GM12872 (cell line): ENCODE results near the gene ZNF107.

Source experiments
- TF ChIP-seq, protein P1 (sequence below): IDR thresholded peaks from 3 replicates; pipeline ENCODE4 v1.5.1; 2011; ENCODE audit warnings: low read depth, mild to moderate bottlenecking, low read length, moderate library complexity; ENCODE audit not compliant: insufficient read depth

ZNF107 gene

DNA sequence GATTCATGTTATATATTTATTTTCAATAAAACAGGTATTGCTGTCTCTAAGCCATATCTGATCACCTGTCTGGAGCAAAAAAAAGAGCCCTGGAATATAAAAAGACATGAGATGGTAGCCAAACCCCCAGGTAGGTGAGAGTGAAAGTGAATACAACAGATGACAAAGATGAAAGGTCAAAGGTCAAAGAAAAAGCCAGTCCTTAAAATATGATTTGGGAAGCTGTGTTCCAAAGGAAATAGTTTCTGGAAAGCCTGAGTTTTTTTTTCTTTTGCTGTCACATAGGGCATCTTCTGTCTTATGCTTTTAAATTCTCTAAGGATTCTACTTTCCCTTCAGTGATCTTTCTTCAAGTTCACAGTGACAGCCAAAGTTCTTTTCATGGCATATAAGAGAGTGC, 25.9 kb downstream of the ZNF107 start:
- TF ChIP-seq, protein P1, sequence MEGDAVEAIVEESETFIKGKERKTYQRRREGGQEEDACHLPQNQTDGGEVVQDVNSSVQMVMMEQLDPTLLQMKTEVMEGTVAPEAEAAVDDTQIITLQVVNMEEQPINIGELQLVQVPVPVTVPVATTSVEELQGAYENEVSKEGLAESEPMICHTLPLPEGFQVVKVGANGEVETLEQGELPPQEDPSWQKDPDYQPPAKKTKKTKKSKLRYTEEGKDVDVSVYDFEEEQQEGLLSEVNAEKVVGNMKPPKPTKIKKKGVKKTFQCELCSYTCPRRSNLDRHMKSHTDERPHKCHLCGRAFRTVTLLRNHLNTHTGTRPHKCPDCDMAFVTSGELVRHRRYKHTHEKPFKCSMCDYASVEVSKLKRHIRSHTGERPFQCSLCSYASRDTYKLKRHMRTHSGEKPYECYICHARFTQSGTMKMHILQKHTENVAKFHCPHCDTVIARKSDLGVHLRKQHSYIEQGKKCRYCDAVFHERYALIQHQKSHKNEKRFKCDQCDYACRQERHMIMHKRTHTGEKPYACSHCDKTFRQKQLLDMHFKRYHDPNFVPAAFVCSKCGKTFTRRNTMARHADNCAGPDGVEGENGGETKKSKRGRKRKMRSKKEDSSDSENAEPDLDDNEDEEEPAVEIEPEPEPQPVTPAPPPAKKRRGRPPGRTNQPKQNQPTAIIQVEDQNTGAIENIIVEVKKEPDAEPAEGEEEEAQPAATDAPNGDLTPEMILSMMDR: no peak

DNA sequence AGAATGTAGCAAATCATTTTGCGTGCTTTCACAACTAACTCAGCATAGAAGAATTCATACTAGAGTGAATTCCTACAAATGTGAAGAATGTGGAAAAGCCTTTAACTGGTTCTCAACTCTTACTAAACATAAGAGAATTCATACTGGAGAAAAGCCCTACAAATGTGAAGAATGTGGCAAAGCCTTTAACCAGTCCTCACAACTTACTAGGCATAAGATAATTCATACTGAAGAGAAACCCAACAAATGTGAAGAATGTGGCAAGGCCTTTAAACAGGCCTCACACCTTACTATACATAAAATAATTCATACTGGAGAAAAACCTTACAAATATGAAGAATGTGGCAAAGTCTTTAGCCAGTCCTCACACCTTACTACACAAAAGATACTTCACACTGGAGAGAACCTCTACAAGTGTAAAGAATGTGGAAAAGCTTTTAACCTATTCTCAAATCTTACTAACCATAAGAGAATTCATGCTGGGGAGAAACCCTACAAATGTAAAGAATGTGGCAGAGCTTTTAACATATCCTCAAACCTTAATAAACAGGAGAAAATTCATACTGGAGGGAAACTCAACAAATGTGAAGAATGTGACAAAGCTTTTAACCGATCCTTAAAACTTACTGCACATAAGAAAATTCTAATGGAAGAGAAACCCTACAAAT, 40.8 kb downstream of the ZNF107 start:
- TF ChIP-seq, protein P1: no peak

DNA sequence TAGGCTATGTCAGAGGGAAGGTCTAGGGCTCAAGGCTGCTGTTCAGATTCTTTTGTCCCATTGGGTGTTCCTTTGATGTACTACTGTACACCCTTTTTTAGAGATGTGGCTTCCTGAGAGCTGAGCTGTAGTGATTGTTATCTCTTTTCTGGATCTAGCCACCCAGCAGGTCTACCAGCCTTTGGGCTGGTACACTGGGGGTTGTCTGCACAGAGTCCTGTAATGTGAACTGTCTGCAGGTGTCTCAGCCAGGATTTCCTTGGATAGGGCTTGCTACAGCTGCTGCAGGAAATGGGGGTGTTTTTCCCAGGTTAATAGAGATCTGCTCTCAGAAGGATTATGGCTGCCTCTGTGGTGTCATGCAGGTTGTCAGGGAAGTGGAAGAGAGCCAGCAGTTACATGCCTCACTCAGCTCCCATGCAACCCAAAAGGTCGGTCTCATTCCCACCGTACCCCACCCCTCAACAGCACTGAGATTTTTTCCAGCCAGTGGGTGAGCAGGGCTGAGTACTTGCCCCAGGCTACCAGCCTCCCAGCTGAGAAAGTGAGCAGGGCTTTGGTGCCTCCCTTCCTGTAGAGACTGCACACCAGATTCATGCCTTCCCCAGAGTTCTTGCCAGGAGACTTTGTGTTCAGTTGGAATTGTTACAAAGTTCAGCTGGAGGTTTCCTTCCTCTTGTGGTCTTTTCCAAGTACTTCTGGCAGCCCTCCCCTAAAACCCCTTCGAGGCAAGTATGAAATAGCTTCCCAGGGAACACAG, 63.3 kb downstream of the ZNF107 start:
- TF ChIP-seq, protein P1: no peak

DNA sequence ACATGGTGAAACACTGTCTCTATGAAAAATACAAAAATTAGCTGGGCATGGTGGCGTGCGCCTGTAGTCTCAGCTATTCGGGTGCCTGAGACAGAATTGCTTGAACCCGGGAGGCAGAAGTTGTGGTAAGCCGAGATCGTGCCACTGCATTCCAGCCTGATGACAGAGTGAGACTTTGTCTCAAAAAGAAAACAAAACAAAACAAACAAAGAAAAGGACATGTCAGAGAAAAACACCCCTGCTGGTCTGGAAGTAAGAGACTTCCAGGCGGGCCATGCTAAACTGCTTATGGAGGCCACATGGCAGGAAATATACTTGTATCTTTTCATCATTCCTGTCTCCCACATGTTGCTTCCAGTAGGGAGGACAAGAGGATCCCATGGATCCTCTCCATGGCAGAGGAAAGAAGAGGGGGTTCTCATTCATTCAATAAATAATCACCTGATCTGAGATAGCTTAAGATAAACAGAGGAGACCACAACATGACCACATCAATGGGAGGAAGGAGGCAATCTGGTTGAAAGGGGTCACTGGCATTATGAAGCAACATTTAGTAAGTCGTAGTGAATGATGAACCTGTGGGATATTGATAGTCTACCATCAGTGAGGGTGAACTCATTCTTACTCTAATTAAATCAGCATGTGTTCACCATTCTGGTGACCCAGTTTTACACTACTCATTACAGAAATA, 67.8 kb downstream of the ZNF107 start:
- TF ChIP-seq, protein P1: no peak

DNA sequence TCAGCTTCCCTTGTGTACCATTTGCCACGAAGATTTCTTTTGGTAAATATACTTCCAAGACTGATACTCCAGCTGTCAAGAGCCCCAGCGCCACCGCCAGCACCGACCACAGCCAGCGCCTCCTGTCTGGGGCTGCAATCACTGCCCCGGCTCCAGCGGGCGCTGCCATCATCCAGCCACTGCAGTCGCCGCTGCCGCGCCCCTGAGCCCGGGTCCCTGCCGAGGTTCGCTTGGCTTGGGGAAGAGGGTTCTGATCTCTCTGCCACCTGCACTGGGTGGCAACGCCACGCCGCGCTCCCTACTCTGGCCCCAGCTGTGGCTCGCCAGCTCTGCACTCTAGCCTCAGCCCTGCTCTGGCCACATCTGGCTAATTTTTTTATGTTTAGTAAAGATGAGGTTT, 70.6 kb downstream of the ZNF107 start:
- TF ChIP-seq, protein P1: no peak

DNA sequence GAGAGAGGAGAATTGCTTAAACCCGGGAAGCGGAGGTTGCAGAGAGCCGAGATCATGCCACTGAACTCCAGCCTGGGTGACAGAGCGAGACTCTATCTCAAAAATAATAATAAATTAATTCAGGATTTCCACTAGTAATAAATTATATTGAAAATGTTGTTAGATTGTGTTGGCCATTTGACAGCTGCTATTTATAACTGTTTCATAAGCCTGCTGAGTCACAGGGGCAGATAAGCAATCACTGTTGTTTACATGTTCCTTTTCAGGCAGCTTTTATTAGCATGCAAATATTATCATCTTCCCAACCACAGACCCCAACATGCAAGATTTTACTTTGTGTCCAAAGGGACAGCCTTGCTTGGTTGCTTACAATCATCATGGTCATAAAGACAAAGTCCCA, 78.7 kb downstream of the ZNF107 start:
- TF ChIP-seq, protein P1: no peak

DNA sequence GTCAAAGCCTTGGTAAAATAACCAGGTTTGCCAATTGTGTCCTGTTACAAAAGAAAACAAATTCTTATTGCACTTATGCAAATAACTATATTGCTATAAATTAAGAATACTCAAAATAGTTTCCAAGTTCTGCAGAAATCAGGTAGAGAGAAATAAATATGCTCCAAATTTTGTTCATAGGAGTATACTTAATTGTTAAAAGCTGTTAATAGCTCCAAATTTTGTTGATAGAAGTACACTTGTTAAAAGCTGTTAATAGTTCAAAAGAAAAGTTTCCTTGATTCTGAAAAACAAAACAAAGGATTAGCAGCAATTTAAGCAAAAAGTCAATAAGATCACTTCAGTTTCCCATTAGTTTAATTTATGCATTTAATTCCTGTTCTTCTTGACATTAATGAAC, 81.9 kb downstream of the ZNF107 start:
- TF ChIP-seq, protein P1: no peak
